ENCODE results near the gene MICU2.

DNA sequence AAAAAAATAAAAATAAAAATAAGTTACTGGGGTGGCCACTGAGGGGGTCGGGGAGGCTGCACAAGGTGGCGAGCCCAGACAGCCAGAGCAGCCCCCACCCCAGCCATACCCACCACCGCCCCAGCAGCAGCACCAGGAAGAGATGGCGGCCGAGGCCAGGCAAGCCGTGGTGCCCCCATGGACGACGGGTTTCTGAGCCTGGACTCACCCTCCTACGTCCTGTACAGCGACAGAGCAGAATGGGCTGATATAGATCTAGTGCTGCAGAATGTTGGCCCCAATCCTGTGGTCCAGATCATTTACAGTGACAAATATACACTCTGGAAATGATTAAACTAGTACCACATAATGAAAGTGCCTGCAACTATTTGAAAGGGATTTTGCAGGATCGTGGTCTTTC is 73.3 kb downstream of the MICU2 start:
- TF ChIP-seq POLR2AphosphoS5 (IDR thresholded peaks at IDR 0.05; ENCODE audit: borderline replicate concordance, low read depth, low read length): no peak
- TF ChIP-seq EZH2 (IDR thresholded peaks at IDR 0.05): no peak
- no peak for TF ChIP-seq FOXP2 (optimal IDR thresholded peaks at IDR 0.05; ENCODE audit: control extremely low read depth, extremely low read length, insufficient read depth)

Data from SK-N-MC (cell line).